HepG2 (cell line): Measurements from ENCODE around the gene SYNE2. TPM values are rescaled to one million over a fixed set of nuclear protein-coding genes. Genes with fewer than 3 reads are reported as not detected.

Experiments
- ATAC-seq: fragments of 200-7000 bp; cut with Tn5 transposase; 3 replicates; pipeline ENCODE4 v1.9.1; 2020; ENCODE audit warnings: mild to moderate bottlenecking, moderate library complexity
- BruUV-seq: library from RNA; stranded (reverse); fragments of 400-500 nt; replicated peaks from 2 replicates; lab custom pipeline; 2021; lab: Mats Ljungman, UMichigan
- CTCF ChIA-PET: fragments of 300-600 bp; formaldehyde crosslinking; extraction: SDS; loops from one replicate; lab custom pipeline; 2021; ENCODE audit warnings: low total read pairs, inconsistent platforms, low intra/inter-chr PET ratio; lab: Yijun Ruan, JAX
- POLR2A ChIA-PET: fragments of 350-600 bp; sonication (Branson Sonifier 250); formaldehyde crosslinking; loops from one replicate; lab custom pipeline; 2020; ENCODE audit warnings: antibody characterized with exemption, inconsistent platforms; lab: Yijun Ruan, JAX
- DNase-seq: peaks from one replicate; pipeline ENCODE4 v3.0.0-alpha.2; 2015; ENCODE audit warnings: low spot score
- FAIRE-seq: peaks from 3 replicates; lab custom pipeline; 2011; peaks lifted over from hg19 to GRCh38; lab: Jason Lieb, UNC
- H2AFZ ChIP-seq: one replicate; pipeline ENCODE4 v1.6.1; 2011; ENCODE audit warnings: low read length, inconsistent platforms
- H3K27ac ChIP-seq: fragments of 300-600 bp; 3 replicates; pipeline ENCODE4 v1.8.0; 2011; ENCODE audit warnings: mixed run types, mild to moderate bottlenecking, mixed read lengths, low read length, inconsistent platforms; ENCODE audit not compliant: insufficient read depth; ENCODE audit errors: extremely low read length
- H3K27me3 ChIP-seq, 2 experiments: fragments of 200-600 bp in 1 of 2; 2 replicates in 1 of 2; 3 replicates in 1 of 2; pipeline versions ENCODE4 v1.6.0 to v1.8.0; 2011; ENCODE audit warnings: low read length in 2 of 2, mild to moderate bottlenecking in 2 of 2, moderate library complexity in 2 of 2, inconsistent platforms in 1 of 2; ENCODE audit not compliant: insufficient read depth in 2 of 2, control insufficient read depth in 1 of 2
- H3K36me3 ChIP-seq, 2 experiments: fragments of 200-600 bp in 1 of 2; replicated peaks in 1 of 2; 2 replicates in 1 of 2; 3 replicates in 1 of 2; pipeline versions ENCODE4 v1.5.1 to v1.8.0; 2011; ENCODE audit warnings: low read length in 2 of 2, inconsistent platforms in 1 of 2; ENCODE audit not compliant: insufficient read depth in 2 of 2, control insufficient read depth in 1 of 2
- H3K4me1 ChIP-seq: 2 replicates; pipeline ENCODE4 v1.5.1; 2012; ENCODE audit warnings: low read length, inconsistent platforms; ENCODE audit not compliant: insufficient read depth
- H3K4me2 ChIP-seq: 2 replicates; pipeline ENCODE4 v1.6.0; 2011; ENCODE audit warnings: low read depth, low read length, inconsistent platforms
- H3K4me3 ChIP-seq, 3 experiments: fragments of 200-600 bp in 1 of 3; sonication (generic), shearing (Covaris generic) in 1 of 3; replicated peaks in 1 of 3; 2 replicates each; pipeline ENCODE4 v1.5.1; 2011 to 2016; ENCODE audit warnings: low read length in 3 of 3, inconsistent platforms in 2 of 3, low read depth in 2 of 3, mild to moderate bottlenecking in 2 of 3, control low read depth in 1 of 3, mixed read lengths in 1 of 3; ENCODE audit not compliant: insufficient read depth in 1 of 3
- H3K79me2 ChIP-seq: one replicate; pipeline ENCODE4 v1.6.1; 2011; ENCODE audit warnings: low read length, inconsistent platforms; ENCODE audit not compliant: insufficient read depth
- H3K9ac ChIP-seq: 2 replicates; pipeline ENCODE4 v1.6.0; 2011; ENCODE audit warnings: mild to moderate bottlenecking, low read depth, low read length, inconsistent platforms; ENCODE audit not compliant: insufficient read depth
- H3K9me3 ChIP-seq: 2 replicates; pipeline ENCODE4 v1.5.1; 2012; ENCODE audit warnings: mild to moderate bottlenecking, low read length
- H4K20me1 ChIP-seq: 2 replicates; pipeline ENCODE4 v1.6.0; 2011; ENCODE audit warnings: inconsistent platforms, mild to moderate bottlenecking, low read length, moderate library complexity; ENCODE audit not compliant: insufficient read depth
- ELF4 ChIP-seq: sonication (generic); formaldehyde crosslinking; IDR thresholded peaks from 2 replicates; pipeline ENCODE4 v1.5.0; 2020; ENCODE audit warnings: missing genetic modification reagents, mild to moderate bottlenecking, moderate library complexity, borderline replicate concordance
- FOXP4 ChIP-seq: sonication (generic); formaldehyde crosslinking; IDR thresholded peaks from 2 replicates; pipeline ENCODE4 v1.4.0; 2020; ENCODE audit warnings: missing genetic modification reagents
- GABPA ChIP-seq, 2 experiments: IDR thresholded peaks; 2 replicates each; pipeline ENCODE4 v1.6.1; 2011 to 2016; ENCODE audit warnings: low read depth in 2 of 2, low read length in 1 of 2, missing biosample characterization in 1 of 2, missing genetic modification characterization in 1 of 2
- MAFF ChIP-seq: IDR thresholded peaks from 2 replicates; pipeline ENCODE4 v1.6.1; 2011; ENCODE audit warnings: low read depth, low read length, improper control_type of control experiment
- MAFK ChIP-seq, 2 experiments: IDR thresholded peaks in 1 of 2; conservative IDR thresholded peaks in 1 of 2; 2 replicates each; pipeline ENCODE4 v1.6.1; 2011; ENCODE audit warnings: improper control_type of control experiment in 2 of 2, low read length in 2 of 2
- ZNF75D ChIP-seq: sonication (generic); formaldehyde crosslinking; IDR thresholded peaks from 2 replicates; pipeline ENCODE4 v1.8.1; 2023; ENCODE audit warnings: missing genetic modification reagents, mild to moderate bottlenecking, borderline replicate concordance
- WGBS: methylation state at CpG from one replicate; pipeline ENCODE4 v1.1.6; 2017; ENCODE audit warnings: low lambda C conversion rate; 5-methylcytosine and 5-hydroxymethylcytosine counted together
- in situ Hi-C: cut with HindIII; loops from 2 replicates; pipeline ENCODE4 v1.10.0; 2017; ENCODE audit warnings: low pct_unique_long_range_greater_than_20kb; ENCODE audit not compliant: extremely low pct_ligation_motif_present
- intact Hi-C: fragments of 100-400 bp; cut with micrococcal nuclease; formaldehyde crosslinking; loops from one replicate; pipeline ENCODE4 v1.10.0; 2022; ENCODE audit not compliant: unreplicated experiment
- polyA plus RNA-seq, 8 experiments: library from polyadenylated mRNA; depleted of rRNA in 3 of 8; stranded (reverse) in 7 of 8; unstranded in 1 of 8; fragments of >200 nt; fragmentation: Illumina TruSeq in 4 of 8; extraction: Trizol in 4 of 8; gene quantifications; 2 replicates each; pipeline versions ENCODE4 v1.2.1 to v1.2.3, GENCODE V29; 2011 to 2016; ENCODE audit warnings: low read depth in 4 of 8, missing spikeins in 1 of 8, mixed read lengths in 1 of 8; ENCODE audit not compliant: insufficient read depth in 1 of 8
- total RNA-seq, 5 experiments: library from RNA; depleted of rRNA; stranded (reverse); fragments of >200 nt; fragmentation: Illumina TruSeq; extraction: Trizol; gene quantifications; 2 replicates each; pipeline ENCODE4 v1.2.3, GENCODE V29; 2016; ENCODE audit warnings: low read depth in 1 of 5

SYNE2 gene
- total and polyA plus RNA-seq, 2 of the 13 experiments (the other 11 are each of a cell fraction or from before 2014, with no cell fraction given): 6.2 to 13.3 TPM

GRCh38 chr14:64265222-64265621 is 412.4 kb downstream of the SYNE2 start (continued):
- TF ChIP-seq FOXP4 (CRISPR knock-in tag): no peak
- TF ChIP-seq, all 625 proteins: peak for 0

GRCh38 chr14:64266239-64266638 is 413.4 kb downstream of the SYNE2 start:
- Histone ChIP-seq H3K36me3 (no peaks in the 10 kb centered on the region), H3K27ac (no peak overlapping the region), H3K27me3 (no peaks in the 10 kb centered on the region), H3K9ac (no peak overlapping the region), H3K4me3 (no peak overlapping the region), H2AFZ (no peak overlapping the region), H3K79me2 (no peaks in the 10 kb centered on the region), H3K9me3 (no peaks in the 10 kb centered on the region), H3K4me1 (no peaks in the 10 kb centered on the region), H3K4me2 (peak overlapping the region; percentile 28), H4K20me1 (no peaks in the 10 kb centered on the region)
- no TSS peak for BruUV-seq
- DNase-seq (no peak), FAIRE-seq (no peak), ATAC-seq (peak; percentile 52; the same call in 2 of the 3 replicates)
- ChIA-PET CTCF (no interaction called here), POLR2A (no interaction called here)
- in situ Hi-C loops: no loop called here
- TF ChIP-seq GABPA (IDR thresholded peaks at IDR 0.05; ENCODE audit: low read depth, low read length): no peak
- peak; percentile 42; the same call in 1 of the 2 replicates for TF ChIP-seq GABPA (CRISPR knock-in tag; IDR thresholded peaks at IDR 0.05; ENCODE audit: low read depth)
- TF ChIP-seq ZNF75D (CRISPR knock-in tag): no peak
- 0% methylated on average over 2 of the region's 2 CpGs for WGBS
- intact Hi-C loops: no loop called here

- POLR2A ChIA-PET: no interaction called here
- no peak for FAIRE-seq
Measured at GRCh38 chr14:64272019-64272418, 419.2 kb downstream of the SYNE2 start.

More at GRCh38 chr14:64272019-64272418, 419.2 kb downstream of the SYNE2 start:
- no peak overlapping the region for H3K9ac ChIP-seq
- no peaks in the 10 kb centered on the region for H3K79me2 ChIP-seq
- no peak overlapping the region for H3K4me2 ChIP-seq
- ATAC-seq (no peak), DNase-seq (no peak)
- H3K4me3 ChIP-seq: no peak overlapping the region
- no peak overlapping the region for H3K27ac ChIP-seq
- H3K36me3 ChIP-seq: no peaks in the 10 kb centered on the region
- peaks cover 0 to 2% of the 10 kb centered on the region in 2 experiments; a peak in 1 of 5 replicates for H3K27me3 ChIP-seq
- H4K20me1 ChIP-seq: no peaks in the 10 kb centered on the region
- in situ Hi-C loops (no loop called here), intact Hi-C loops (no loop called here)
- no peaks in the 10 kb centered on the region for H3K4me1 ChIP-seq
- no peak overlapping the region for H2AFZ ChIP-seq
- TF ChIP-seq MAFF (peak; percentile 39; the same call in 1 of the 2 replicates), MAFK (conservative IDR thresholded peaks at IDR 0.05 in 1 of 2, IDR thresholded peaks at IDR 0.05 in 1 of 2; ENCODE audit: low read length in 2 of 2) (peak in 1 of 2 experiments; percentile 44; a peak in 1 of 4 replicates), ELF4 (no peak)
- CTCF ChIA-PET: no interaction called here
- no TSS peak for BruUV-seq
- no peaks in the 10 kb centered on the region for H3K9me3 ChIP-seq
